Heart left ventricle (tissue), 13 donors: Measurements from ENCODE around the gene CLEC4G.

Experiments used
- CTCF ChIP-seq, 12 donors: fragments of 200-600 bp; sonication (generic) in 4 of 12; IDR thresholded peaks; one replicate each; pipeline versions ENCODE4 v1.5.0 to v1.8.0; 2018 to 2022; ENCODE audit warnings: antibody characterized with exemption in 12 of 12, mild to moderate bottlenecking in 5 of 12
- POLR2A ChIP-seq, 2 donors: fragments of 450-650 bp; IDR thresholded peaks; one replicate each; pipeline ENCODE4 v1.6.1; 2017; ENCODE audit warnings: antibody characterized with exemption in 2 of 2, mild to moderate bottlenecking in 2 of 2, moderate library complexity in 2 of 2
- donor health status: ischemic (EF 13 %, LVEDD 7.1; RV severe dilation, severe dysfunction).
- donor health status: DM: no; HTN: yes; CAD: no.
- donor health status: DM: no; HTN: no; CAD: no.
- donor health status: ischemic (EF 25% LVEDD 6.9; RV normal size, moderate dysfunction).
- donor health status: ischemic (EF 25% LVEDD 5.7; RV mildly dilated, moderate dysfunction).
- donor health status: ischemic (EF 35%, LVEDD 5.7; RV mildly dilated, moderate dysfunction).
- donor health status: nonischemic (EF 11% LVEDD 7.7; RV severe dilation, severe dysfunction).
- donor health status: DM: yes; HTN: yes; CAD: no.
- donor health status: PGD.
- donor health status: ischemic (EF 29% LVEDD 5.4; RV normal size, mild dysfunction).
- donor health status: nonischemic (EF 23%, LVEDD 6.1; RV moderate dilation, normal function).

- TF ChIP-seq CTCF (IDR thresholded peaks at IDR 0.05): no peak
- TF ChIP-seq POLR2A (IDR thresholded peaks at IDR 0.05): no peak
These were observed 703 bp downstream of the CLEC4G start for GRCh38 chr19:7731218-7731595.
